Stimulated activated CD4-positive, alpha-beta T cell treated with anti-CD3 and anti-CD28 coated beads, TNF-alpha, amount 100 ng/mL, for 24 hours (primary cell): Measurements from ENCODE around the gene RTEL1.
"Not testable (repeated sequence)": the region's sequence is repeated elsewhere in the genome, so short reads cannot be mapped to it uniquely, and the experiment has no call there.

Experiments used
- DNase-seq, 3 experiments: peaks; one replicate each; pipeline ENCODE4 v3.0.0-alpha.2; 2020; ENCODE audit warnings: low read depth in 3 of 3

The RTEL1 gene

DNA sequence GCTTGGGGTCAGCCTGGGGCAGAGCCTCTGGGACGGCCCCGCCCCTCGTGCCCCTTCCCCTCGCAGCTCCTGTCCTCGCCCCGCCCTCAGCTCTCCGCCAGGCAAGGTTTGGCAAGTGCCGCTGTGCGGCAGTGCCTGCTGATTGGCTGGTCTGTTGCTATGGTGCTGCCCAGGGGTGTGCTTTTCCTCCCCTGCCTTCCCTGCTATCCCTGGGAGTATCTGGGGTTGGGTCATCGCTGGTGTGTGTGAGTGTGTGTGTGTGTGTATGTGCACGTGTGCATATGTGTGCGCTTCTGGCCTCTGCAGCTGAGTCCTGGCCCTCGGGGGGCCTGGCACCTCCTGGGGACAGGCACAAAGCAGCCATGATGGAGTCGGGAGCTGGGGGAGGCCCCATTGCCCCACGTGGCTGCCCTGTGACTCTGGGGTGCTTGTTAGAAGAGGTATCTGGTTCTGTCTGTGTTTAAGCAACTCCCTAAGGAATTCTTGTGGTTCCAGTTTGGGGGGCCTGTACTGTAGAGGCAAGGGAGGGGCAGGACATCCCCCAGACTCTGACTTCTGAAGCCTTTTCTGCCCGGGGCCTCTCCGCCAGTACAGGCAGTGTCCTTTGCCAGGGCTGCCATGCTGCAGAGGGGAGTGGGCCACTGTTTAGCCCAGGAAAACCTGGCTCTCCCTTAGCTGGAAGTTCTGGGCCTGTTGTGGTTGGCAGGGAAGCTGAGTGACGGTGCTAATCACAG is 6.9 kb downstream of the RTEL1 start:
- no peak for DNase-seq

DNA sequence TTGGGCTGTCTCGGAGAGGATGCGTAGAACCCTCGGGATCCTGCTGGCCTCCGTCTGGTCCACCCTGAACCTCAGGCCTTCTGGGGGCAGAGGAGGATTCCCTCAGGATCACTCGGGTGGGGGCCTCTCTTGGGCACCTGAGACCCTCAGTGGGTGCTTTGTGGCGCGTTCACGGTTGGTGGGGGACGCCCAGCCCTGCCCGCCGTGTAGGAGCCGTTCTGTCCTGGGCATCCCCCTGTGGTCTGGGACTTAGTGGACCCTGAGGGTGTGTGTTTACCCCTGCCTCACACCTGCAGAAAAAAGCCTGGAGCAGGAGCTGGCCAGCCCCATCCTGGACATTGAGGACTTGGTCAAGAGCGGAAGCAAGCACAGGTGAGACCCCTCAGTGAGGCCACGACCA is 7.6 kb downstream of the RTEL1 start:
- no peak for DNase-seq

GRCh38 chr20:63667858-63668257 is 9.7 kb downstream of the RTEL1 start:
- no peak for DNase-seq

DNA sequence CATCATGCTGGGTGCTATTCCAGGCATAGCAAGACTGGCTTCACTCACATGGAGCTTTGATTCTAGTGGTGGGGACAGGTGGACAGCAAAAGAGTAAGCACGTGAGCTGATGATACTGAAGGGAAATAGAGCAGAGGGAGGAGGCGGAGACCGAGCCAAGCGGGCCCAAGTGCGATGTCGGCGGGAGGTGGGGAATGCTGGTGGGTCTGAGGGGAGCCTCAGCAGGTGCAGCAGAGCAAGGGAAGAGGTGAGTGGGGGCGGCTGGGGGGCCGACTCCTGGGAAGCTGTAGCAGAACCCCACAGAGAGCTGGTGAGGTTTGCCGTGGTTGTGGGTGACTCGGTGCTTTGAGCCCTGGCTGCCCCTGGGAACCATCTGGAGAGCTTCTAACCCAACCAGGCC is 10.2 kb downstream of the RTEL1 start:
- DNase-seq = no peak

DNA sequence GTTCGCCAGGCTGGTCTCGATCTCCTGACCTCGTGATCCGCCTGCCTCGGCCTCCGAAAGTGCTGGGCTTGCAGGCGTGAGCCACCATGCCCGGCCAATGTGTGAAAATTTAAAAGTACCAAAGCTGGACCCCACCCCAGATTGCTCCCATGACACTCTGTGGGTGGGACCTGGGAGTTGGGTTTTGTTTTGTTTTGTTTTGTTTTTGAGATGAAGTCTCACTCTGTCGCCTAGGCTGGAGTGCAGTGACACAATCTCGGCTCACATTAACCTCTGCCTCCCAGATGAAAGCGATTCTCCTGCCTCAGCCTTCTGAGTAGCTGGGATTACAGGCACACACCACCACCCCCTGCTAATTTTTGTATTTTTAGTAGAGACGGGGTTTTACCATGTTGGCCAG is 13.6 kb downstream of the RTEL1 start:
- not testable (repeated sequence) for DNase-seq

DNA sequence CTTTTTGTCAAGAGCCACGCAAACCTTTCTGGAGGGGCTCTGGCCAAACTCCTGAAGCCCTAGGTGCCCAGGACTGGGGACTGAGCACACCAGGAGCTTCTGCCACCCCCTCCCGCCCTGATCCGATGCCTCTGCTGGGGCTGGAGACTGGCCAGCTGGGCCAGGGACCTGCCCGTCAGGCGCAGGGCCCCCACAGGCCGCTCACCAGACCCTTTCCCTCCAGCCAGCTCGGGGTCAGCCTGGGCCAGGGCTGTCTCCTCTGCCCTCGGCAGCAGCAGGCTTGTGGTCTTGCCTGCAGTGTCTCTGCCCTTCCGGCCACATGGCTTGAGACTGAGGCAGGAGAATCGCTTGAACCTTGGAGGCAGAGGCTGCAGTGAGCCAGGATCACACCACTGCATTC is 14.6 kb downstream of the RTEL1 start:
- DNase-seq = no peak

DNA sequence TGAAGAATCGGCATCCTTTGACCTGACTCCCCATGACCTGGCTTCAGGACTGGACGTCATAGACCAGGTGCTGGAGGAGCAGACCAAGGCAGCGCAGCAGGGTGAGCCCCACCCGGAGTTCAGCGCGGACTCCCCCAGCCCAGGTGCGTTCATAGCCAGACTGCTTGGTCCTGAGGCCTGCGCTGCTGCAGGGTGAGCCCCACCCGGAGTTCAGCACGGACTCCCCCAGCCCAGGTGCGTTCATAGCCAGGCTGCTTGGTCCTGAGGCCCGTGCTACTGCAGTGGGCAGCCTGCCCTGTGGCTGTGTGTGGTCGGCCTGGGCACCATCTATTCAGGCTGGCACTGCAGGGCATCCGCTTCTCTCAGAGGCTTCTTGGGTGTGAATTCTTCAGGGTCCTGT is 15.8 kb downstream of the RTEL1 start:
- DNase-seq = no peak

- no peak for DNase-seq
Measured at GRCh38 chr20:63675681-63676368, 17.7 kb downstream of the RTEL1 start.

GRCh38 chr20:63678071-63678470 is 20.0 kb downstream of the RTEL1 start:
- no peak for DNase-seq

- DNase-seq = no peak
Measured at GRCh38 chr20:63678667-63679465, 20.8 kb downstream of the RTEL1 start.

DNA sequence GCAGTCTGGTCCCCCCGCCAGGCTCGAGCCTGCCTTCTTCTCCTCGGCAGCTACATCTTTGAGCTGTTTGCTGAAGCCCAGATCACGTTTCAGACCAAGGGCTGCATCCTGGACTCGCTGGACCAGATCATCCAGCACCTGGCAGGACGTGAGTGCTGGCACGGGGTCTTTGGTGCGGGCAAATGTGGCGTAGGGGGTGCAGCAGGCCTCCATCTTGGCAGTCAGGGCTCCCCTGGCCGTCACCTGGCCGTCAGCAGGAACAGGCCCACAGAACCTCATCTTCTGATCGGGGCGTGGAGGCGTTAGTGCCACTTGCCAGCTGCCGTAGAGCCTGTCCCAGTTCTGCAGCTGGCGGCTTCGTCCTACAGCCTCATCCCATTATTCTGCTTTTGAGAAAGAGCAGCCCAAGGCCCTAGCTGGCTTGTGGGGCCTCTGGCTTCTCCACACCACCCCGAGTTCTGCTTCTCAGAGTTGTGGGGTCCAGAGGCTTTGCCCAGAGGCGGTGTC is 21.7 kb downstream of the RTEL1 start:
- no peak for DNase-seq

DNA sequence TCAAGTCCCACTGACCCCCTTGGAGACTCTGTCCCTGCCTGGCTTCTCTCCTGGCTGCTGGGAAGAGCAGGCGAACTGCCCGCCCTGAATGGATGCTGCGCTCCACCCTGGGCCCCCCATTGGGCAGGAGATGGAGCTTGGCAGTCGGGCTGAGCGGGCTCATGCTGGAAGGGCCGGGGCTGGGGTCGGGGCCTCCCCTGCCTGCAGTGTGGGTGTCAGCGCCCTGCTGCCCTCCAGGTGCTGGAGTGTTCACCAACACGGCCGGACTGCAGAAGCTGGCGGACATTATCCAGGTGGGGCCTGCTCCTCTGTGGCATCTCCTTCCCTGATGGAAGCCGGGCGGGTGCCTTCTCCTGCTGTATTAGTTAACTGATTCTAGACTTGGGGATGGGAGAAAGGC is 22.3 kb downstream of the RTEL1 start:
- DNase-seq = no peak

DNA sequence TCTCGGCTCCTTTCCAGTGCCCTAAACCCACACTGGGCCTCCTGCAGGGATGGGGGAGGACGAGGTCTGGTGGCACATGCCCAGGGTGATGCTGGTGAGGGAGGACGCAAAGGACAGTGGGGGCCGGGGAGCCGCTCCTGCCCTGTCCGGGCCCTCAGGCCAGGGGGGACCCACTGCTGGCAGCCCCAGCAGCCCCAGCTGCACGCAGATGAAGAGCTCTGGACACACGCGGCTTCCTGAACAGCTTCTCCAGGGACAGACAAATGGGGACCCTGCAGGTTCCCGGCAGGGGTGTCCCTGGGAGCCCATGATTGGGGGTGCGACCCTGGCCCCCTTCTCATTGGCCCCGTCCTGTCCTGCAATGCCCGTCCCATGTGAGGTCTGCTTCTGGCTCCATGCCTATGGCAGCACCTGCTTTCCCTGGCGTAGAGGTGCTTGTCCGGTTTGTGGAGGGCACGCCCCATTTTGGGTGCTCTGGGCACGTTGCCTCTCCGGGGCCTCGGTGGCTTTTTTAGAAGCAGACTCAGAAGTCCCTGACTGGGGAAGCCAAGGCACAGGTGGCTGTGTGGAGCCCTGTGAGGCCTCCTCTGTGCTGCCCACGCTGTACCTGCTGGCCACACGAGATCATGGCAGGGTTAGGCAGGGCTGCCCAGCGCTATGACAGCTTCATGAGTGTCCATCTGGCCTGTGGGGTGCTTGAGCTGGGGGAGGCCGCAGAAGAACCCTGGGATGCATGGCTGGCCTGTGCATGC is 22.9 kb downstream of the RTEL1 start:
- no peak for DNase-seq

DNA sequence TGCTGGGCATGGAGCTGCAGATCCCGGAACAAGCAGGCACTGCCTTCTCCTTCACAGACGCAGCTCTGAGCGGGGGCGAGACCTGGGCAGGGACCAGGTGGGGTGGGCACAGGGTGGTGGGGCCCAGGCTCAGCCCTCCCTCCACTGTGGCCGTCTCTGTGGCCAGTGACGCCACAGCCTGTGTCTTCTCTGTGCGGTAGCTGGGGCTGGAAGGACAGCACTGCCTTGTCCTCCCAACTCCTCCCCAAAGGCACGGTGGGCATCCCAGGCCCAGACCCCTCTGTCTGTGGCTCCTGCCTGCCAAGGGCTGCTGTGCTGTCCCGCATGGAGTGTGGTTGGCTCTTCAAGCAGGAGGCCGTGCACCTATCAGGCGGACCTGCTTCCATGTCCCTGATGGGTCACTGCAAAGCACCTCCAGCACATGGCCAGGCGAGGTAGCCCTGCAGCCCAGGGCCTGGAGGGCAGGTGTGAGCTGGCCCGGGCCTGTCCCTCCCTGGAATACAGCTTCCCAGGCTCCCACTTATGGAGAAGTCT is 23.6 kb downstream of the RTEL1 start:
- DNase-seq = no peak

- DNase-seq = no peak
Measured at GRCh38 chr20:63682384-63683139, 24.4 kb downstream of the RTEL1 start.

DNA sequence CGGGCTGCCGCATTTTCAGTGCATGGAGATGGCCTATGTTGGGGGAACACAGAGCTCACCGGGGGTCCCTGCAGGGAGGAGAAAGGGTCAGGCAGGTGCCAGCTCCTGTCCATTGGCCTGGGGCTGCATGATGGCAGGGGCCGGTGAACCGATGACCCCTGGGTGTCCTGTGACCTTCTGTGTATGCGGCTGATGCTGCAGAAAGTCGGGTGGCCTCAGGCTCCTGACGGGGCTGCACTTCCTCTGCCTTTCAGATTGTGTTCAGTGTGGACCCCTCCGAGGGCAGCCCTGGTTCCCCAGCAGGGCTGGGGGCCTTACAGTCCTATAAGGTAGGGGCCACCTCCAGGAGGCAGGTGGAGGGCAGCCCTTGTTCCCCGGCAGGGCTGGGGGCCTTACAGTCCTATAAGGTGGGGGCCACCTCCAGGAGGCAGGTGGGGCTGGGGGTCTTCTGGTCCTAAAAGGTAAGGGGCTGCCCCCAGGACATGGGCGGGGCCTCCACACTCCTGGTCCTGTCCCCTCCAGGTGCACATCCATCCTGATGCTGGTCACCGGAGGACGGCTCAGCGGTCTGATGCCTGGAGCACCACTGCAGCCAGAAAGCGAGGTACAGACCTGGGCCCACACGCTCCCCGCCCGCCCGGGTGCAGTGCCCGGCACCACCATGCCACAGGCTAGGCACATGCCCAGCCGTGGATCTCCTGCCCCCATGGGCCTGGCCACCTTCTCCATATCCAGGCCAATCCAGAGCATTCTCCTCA is 27.3 kb downstream of the RTEL1 start:
- DNase-seq = no peak

- no peak for DNase-seq
Measured at GRCh38 chr20:63686094-63686491, 28.0 kb downstream of the RTEL1 start.

- peak; percentile 27 to 63 (median 34) for DNase-seq
Measured at GRCh38 chr20:63686492-63687321, 28.6 kb downstream of the RTEL1 start.
